SK-MEL-5 (cell line): ENCODE measurements around the gene PWWP2B. TPM values are rescaled to one million over a fixed set of nuclear protein-coding genes. Genes with fewer than 3 reads are reported as not detected.
"Not testable (repeated sequence)": the region's sequence is repeated elsewhere in the genome, so short reads cannot be mapped to it uniquely, and the experiment has no call there.

Experiments
- DNase-seq: peaks from one replicate; pipeline ENCODE4 v3.0.0-alpha.2; 2016; ENCODE audit warnings: low read depth, low spot score
- in situ Hi-C: cut with HindIII; loops from 2 replicates; pipeline ENCODE4 v1.10.0; 2016; ENCODE audit warnings: low sequenced_read_pairs, high pct_unique_total_duplicates, low pct_unique_long_range_greater_than_20kb
- polyA plus RNA-seq, 2 experiments: library from polyadenylated mRNA; depleted of rRNA; stranded (reverse); fragments of >200 nt; gene quantifications; 2 replicates each; pipeline ENCODE4 v1.2.3, GENCODE V29; 2015
- total RNA-seq: library from RNA; depleted of rRNA; stranded (reverse); fragments of >200 nt; shearing (Covaris generic); gene quantifications from 2 replicates; pipeline ENCODE4 v1.2.3, GENCODE V29; 2014; rRNA removed

PWWP2B gene
- total RNA-seq = 6.4 and 7.6 TPM in 2 replicates
- polyA plus RNA-seq (2015; cell fraction: cytosol; rRNA removed) = 6.9 and 9.7 TPM in 2 replicates
- 1.8 and 2.3 TPM in 2 replicates for polyA plus RNA-seq (2015; cell fraction: nucleus; rRNA removed)

GRCh38 chr10:132397036-132397541 is at the start of gene PWWP2B:
PWWP2B (plus strand) TSS chr10:132397200; CDS start chr10:132397227, 27 bp downstream.
- DNase-seq = peak; percentile 14
- in situ Hi-C loops = no loop called here

DNA sequence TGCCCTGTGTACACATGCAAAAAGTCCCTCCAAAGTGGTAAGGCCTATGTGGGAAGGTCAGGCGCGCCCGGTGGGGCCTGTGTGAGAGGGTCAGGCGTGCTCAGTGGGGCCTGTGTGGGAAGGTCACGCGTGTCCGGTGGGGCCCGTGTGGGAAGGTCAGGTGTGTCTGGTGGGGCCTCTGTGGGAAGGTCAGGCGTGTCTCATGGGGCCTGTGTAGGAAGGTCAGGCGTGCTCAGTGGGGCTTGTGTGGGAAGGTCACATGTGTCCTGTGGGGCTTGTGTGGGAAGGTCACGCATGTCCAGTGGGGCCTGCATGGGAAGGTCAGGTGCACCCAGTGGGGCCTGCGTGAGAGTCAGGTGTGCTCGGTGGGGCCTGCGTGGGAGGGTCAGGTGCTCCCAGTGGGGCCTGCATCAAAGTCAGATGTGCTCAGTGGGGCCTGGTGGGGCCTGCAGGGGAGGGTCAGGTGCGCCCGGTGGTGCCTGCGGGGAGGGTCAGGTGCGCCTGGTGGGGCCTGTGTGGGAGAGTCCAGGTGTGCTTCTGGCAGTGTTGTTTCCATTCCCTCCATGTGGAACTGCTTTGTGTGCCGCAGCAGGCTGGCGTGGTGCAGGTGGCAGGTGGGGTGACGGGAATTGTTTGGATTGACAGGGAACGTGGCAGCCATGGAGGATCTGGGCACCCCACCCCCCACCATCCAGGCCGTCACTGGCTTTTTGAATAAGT is 49.6 kb upstream of the PWWP2B start:
- no peak for DNase-seq
- in situ Hi-C loops = no loop called here

- no peak for DNase-seq
- in situ Hi-C loops = no loop called here
Measured at GRCh38 chr10:132347931-132348267, 49.1 kb upstream of the PWWP2B start.

DNA sequence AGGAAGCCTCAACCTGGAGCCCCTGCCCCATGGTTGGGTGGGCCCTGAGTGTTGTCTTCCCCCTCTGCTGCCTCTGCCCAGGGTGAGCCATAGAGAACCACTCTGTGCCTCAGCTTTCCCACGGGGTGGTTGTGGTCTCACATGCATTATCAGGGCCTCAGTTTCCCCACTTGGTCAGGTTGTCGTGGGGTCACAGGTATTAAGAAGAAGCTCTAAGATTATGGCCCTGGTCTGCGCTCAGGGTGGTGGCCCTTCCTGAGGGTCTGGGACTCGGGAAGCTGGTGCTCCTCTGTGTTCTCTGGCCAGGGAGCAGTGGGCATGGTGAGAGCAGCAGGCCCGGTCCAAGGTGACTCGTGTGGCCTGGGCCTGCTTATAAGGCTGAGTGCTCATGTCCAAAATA is 47.2 kb upstream of the PWWP2B start:
- in situ Hi-C loops = no loop called here
- no peak for DNase-seq

DNA sequence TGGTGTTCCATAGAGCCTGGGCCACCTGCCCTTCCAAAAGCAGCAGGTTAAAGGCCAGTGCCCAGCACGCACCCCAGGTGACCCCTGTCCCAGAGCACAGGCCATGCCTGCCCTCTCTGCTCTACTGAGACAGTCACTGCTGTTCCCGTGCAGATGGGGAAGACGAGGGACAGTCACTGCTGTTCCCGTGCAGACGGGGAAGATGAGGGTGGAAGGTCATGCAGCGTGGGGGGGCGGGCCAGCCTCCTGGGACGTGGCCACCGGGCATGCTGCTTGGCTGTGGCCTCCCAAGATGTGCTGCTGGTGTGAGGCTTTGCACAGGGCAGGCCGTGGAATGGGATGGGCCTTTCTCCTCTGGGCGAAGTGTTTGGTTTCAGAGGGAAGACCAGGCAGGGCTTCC is 46.6 kb upstream of the PWWP2B start:
- in situ Hi-C loops = no loop called here
- no peak for DNase-seq

DNA sequence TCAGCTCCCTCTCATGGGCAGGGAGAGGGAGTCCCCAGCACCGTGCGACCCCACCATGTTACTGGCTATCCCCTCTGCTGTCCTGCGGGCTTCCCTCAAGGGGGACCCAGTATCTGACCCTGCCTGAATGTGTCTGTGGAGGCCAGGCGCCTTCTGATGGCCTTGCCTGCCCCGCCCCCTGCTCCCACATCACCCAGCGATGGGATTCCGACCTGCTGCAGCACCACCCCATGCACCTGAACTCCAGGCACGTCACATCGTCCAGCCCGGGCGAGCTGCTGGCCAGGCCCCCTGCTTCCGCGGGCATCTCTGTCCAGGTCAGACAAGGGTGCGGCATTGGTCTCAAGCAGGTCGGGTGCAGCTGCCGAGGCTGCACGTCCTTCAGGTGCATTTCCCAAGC is 46.1 kb upstream of the PWWP2B start:
- in situ Hi-C loops = no loop called here
- no peak for DNase-seq

DNA sequence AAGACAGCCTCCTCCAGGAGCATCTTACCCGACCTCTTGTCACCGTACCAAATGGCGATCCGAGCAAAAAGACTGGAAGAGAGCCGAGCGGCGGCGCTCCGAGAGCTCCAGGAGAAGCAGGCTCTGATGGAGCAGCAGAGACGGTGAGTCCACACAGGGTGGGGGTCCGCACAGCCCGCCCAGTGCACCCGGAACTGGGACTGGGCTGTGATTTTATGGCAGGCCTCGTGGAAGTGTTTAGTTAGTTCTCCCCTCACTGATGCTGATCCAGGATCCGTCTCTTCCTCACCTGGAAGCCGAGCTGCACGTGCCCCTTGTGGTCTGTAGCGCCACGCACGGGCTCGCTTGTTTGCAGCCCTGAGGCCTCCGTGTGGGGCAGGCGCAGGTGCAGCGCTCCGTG is 45.4 kb upstream of the PWWP2B start:
- in situ Hi-C loops = no loop called here
- DNase-seq = no peak

DNA sequence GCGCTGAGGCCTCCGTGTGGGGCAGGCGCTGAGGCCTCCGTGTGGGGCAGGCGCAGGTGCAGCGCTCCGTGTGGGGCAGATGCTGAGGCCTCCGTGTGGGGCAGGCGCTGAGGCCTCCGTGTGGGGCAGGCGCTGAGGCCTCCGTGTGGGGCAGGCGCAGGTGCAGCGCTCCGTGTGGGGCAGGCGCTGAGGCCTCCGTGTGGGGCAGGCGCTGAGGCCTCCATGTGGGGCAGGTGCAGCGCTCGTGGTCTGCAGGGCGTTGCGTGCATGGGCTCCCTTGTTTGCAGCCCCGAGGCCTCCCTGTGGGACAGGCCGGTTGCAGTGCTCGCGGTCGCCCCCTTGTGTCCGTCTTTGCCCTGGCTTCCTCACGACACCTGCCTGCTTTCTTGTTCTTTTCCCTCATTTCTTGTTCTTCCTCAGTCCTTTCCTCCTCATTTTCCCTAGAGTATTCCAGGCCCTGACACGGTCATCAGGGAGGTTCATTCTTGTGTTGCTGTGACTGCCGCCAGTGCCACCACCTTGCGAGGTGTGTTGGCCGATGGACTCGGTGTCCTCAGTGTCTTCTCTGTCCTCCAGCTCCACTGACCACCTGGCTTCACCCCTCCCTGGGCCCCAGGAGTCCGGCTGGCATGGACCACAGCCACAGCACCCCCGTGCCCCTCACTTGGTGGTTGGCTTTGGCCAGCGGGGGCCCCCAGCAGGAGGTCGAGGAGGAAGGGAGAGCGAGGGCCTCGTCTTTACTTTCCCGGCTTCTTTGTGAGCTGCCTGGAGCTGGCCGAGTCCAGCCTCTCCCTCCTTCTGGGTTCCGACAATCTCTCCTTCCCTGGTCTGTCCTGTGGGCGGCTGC is 44.3 kb upstream of the PWWP2B start:
- in situ Hi-C loops = not testable (repeated sequence)
- peak; percentile 48 for DNase-seq

DNA sequence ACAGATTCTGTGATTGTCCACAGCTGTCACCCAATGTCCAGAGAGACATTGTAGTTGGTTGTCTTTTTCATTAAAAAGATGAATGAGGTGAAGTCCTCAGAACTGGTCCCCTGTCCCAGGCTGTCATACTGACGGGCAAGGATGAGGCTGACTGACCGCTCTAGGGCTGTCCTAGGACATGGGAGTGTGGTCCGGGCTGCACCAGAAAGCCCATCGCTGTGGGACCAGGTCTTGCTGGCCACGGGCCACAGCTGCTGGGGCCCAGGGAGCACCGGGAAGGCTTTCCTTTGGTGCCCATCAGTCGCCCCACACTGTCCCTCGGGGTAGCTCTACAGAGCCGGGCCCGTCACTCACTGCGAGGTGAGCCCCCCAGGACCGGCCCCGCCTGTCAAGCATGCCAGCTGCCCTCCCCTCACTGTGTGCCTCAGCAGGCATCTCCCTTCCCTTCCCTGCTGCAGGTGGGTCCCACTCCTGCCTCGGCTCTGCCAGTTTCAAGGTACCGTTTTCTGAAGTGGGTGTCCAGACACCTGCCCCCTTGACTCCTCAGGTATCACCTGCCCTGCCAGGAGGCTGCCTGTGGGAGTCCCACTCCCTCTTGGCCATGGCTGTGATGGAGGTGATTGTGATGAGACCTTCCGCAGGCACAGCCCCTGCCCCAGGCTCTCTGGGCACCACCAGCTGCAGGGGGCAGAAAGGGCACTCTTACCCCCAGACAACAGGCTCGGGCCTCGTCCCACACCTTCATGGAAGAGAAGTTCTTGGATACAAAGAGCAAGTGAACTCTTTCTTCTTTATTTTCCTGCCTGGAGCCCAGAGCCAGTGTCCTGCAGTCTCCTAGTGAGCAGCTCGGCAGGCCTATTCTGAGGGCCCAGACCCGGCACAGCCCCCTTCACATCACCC is 43.3 kb upstream of the PWWP2B start:
- no peak for DNase-seq
- in situ Hi-C loops = no loop called here

GRCh38 chr10:132354356-132355094 is 42.5 kb upstream of the PWWP2B start:
- no peak for DNase-seq
- in situ Hi-C loops = no loop called here

- in situ Hi-C loops = no loop called here
- no peak for DNase-seq
Measured at GRCh38 chr10:132355297-132355696, 41.7 kb upstream of the PWWP2B start.

DNA sequence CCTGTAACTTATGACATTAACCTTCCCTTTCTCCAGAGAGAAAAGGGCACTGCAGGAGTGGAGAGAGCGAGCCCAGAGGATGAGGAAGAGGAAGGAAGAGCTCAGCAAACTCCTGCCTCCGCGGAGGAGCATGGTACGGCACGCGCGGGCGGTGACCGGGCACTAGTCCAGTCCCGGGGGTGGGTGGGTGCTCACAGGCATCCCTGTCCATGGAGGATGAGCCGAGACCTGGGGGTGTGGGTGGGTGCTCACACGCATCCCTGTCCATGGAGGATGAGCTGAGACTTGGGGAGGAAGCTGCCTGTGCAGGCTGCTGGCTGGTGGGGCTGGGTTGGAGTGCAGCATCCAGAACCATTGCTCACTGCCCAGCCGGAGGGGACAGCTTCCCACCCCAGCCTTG is 41.2 kb upstream of the PWWP2B start:
- DNase-seq = no peak
- in situ Hi-C loops = no loop called here

DNA sequence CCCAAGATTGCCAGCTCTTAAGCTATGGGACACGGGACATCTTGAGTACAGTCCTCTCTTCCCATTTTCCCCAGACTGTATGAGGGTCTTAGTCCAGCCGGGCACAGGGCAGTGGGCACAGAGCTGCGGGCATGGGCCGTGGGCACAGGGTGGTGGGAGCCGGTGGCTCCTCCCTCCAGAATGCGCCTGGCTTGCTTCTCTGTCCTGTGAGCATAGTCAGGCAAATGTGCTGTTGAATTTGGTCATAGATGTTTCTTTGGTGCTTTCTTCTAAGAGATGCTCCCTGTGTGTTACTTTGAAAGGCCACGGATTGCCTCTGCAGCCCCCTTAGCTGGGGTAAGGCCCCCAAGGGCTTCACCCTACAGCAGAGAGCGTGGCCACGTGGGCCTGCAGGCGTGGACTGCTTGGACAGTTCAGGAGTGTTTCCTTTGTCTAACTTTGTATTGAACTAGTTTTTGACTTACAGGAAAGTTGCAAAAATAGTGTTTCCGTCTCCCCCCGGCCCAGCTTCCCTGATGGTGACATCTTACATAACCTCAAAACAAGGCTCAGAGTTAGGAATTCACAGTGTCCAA is 40.3 kb upstream of the PWWP2B start:
- DNase-seq = no peak
- in situ Hi-C loops = no loop called here

DNA sequence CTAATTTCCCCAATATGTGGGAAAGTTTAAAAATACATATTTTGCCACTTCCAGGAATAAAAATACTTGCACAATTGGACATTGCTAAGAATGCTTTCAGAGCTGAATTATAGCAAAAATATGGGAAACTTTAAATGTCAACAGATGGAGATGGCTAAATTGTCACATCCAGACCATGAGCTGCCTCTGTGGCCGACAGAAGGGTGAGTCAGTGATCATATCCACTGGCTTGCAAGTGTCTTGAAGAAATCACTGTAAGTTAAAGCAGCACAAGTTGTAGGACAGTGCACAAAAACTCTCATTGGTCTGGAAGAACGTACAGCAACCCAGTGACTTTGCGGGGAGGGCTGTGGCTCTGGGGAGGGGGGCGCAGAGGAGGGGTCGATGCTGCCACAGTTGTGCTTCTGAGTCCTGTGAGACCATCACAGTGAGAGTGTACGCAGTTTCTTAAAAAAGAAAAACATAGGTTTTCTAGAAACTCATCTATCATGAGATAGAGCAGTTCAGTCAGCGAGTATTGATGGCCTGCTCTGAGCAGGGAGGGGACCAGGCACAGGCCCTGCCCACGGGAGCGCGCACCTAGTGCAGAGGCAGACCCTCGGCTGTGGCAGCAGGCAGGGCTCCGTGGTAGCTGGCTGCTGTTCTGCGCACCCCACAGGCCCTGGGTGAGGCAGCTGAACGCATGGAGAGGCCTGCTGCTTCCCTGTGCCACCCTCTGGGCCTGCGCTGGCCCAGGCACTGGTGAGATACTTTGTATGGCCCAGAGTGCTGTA is 39.5 kb upstream of the PWWP2B start:
- in situ Hi-C loops = no loop called here

GRCh38 chr10:132359305-132360040 is 37.5 kb upstream of the PWWP2B start:
- DNase-seq = no peak
- in situ Hi-C loops = no loop called here

More for the DNA sequence above, 39.5 kb upstream of the PWWP2B start:
- no peak for DNase-seq
